Esophagus (tissue), 2 donors: Measurements from ENCODE around the gene PSMG4. TPM values are rescaled to one million over a fixed set of nuclear protein-coding genes. Genes with fewer than 3 reads are reported as not detected.

Experiments
- H3K27ac ChIP-seq, 2 donors: one replicate each; pipeline ENCODE4 v1.5.1; 2013; ENCODE audit warnings: low read depth in 2 of 2, mild to moderate bottlenecking in 2 of 2, inconsistent platforms in 1 of 2, low read length in 1 of 2, moderate library complexity in 1 of 2
- H3K27me3 ChIP-seq, 2 donors: one replicate each; pipeline ENCODE4 v1.6.1; 2013; ENCODE audit warnings: low read length in 2 of 2, control low read depth in 1 of 2, mild to moderate bottlenecking in 1 of 2; ENCODE audit not compliant: insufficient read depth in 2 of 2, control insufficient read depth in 1 of 2
- H3K36me3 ChIP-seq, 2 donors: one replicate each; pipeline ENCODE4 v1.6.1; 2013; ENCODE audit warnings: low read length in 1 of 2; ENCODE audit not compliant: control insufficient read depth in 2 of 2, insufficient read depth in 2 of 2
- H3K4me1 ChIP-seq, 2 donors: one replicate each; pipeline ENCODE4 v1.6.1; 2013; ENCODE audit warnings: low read length in 1 of 2; ENCODE audit not compliant: control insufficient read depth in 2 of 2, insufficient read depth in 2 of 2
- H3K4me3 ChIP-seq, 2 donors: one replicate each; pipeline ENCODE4 v1.5.1; 2013; ENCODE audit warnings: low read length in 2 of 2, mild to moderate bottlenecking in 2 of 2, low read depth in 1 of 2, moderate library complexity in 1 of 2
- H3K9me3 ChIP-seq, 2 donors: one replicate each; pipeline ENCODE4 v1.6.1; 2013; ENCODE audit warnings: mild to moderate bottlenecking in 2 of 2, low read depth in 1 of 2, low read length in 1 of 2, moderate library complexity in 1 of 2; ENCODE audit not compliant: control insufficient read depth in 2 of 2, insufficient read depth in 1 of 2
- WGBS, 2 donors: extraction: QIAGEN DNeasy Blood & Tissue Kit; methylation state at CpG; one replicate each; pipeline ENCODE4 v1.1.7; 2013; 5-methylcytosine and 5-hydroxymethylcytosine counted together
- polyA plus RNA-seq, 2 donors: library from polyadenylated mRNA; stranded (reverse); fragments of 200-250 nt; gene quantifications; one replicate each; pipeline ENCODE4 v1.2.3, GENCODE V29; 2013
- donor health status: healthy with polysubstance abuse.
- donor health status: Bipolar disorder and iron deficiency.

PSMG4 gene
- polyA plus RNA-seq, 2 donors = 31.6 to 33.3 TPM

DNA sequence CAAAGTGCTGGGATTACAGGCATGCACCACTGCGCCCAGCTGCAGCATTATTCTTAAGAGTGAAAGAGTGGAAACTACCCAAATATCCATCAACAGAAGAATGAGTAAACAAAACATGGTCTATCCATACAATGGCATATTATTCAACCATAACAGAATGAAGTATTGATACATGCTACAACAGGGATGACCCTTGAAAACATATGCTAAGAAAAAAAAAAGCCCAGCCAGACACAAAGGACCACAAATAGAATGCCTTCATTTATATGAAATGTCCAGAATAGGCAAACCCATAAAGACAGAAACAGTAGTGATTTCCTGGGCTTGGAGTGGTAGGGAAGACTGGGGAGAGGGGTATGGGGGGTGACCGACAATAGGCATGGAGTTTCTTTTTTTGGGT, 38.4 kb upstream of the PSMG4 start:
- Histone ChIP-seq H3K4me1 (no peaks in the 10 kb centered on the region), H3K27ac (no peak overlapping the region), H3K9me3 (no peaks in the 10 kb centered on the region), H3K4me3 (no peak overlapping the region), H3K27me3 (no peaks in the 10 kb centered on the region), H3K36me3 (no peaks in the 10 kb centered on the region)
- WGBS, 2 donors = 87 to 92% methylated on average over 2 of the region's 2 CpGs

DNA sequence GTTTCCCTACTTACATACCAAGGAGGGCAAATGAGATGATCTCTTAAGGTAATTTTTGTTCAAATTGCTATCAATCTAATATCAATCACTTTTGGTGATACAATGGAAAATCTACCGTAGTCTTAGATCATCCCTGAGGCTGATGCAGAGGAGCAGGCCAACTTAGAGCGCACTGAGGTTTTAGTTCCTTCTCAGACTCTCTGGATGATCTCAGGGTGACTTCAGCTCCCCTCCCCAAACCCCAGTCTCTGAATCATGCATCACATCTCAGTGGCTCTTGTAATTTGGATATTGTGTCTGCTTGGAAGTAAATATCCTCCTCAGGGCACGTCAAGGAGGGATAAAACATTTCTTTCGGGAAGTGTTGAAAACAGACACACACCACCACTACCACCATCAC, 37.2 kb upstream of the PSMG4 start:
- Histone ChIP-seq H3K4me1 (no peaks in the 10 kb centered on the region), H3K36me3 (no peaks in the 10 kb centered on the region), H3K27me3 (peaks cover 0 to 3% of the 10 kb centered on the region in 2 donors), H3K27ac (no peak overlapping the region), H3K4me3 (no peak overlapping the region), H3K9me3 (no peaks in the 10 kb centered on the region)
- WGBS, 2 donors = 89 to 96% methylated on average over 4 of the region's 4 CpGs

DNA sequence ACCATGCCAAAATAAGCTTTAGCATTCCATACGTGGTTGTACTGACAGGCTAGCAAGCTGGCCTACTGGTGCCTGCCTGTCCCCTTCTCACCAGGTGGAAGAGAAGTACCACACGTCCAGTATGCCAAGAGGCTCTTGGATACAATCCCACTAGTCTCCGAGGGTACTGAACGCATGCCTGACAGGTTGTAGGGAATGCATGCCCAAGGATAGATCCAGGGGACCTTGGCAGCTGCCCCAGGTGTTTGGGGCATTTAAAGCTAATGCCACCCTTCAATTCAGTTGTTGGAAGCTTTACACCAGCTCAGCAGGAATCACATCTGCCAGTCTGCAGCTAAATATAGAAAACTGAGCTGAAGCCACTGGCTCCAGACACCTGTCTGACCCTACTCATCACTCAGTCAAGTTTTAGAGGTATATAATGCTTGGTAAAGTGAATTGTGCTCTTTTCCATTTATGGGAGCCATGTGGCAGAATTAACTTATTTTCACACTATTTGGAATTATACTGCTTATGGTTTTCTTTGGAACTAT, 36.2 kb upstream of the PSMG4 start:
- H3K27me3 ChIP-seq = peaks cover 0 to 8% of the 10 kb centered on the region in 2 donors
- WGBS, 2 donors = 64 to 67% methylated on average over 4 of the region's 4 CpGs
- no peaks in the 10 kb centered on the region for H3K36me3 ChIP-seq
- no peaks in the 10 kb centered on the region for H3K9me3 ChIP-seq
- peaks cover 0 to 6% of the 10 kb centered on the region in 2 donors for H3K4me1 ChIP-seq
- no peak overlapping the region for H3K4me3 ChIP-seq
- H3K27ac ChIP-seq = no peak overlapping the region

DNA sequence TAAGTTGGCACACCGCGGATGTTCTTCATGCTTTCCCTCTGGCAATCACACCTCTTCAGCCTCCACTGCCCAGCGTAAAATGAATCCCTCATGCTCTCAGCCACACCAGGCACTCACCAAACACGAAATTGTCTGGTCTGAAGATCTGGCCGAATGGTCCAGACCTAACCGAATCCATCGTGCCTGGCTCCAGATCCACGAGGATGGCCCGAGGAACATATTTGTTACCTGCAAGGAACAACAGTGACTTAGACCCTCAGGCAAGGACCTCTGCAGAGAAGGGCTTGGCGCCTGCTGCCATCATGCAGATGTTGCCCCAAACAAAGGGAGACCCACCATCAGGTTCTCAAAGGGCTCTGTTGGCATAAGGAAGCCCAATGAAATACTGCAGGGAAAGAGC, 32.7 kb upstream of the PSMG4 start:
- 91 to 94% methylated on average over 10 of the region's 10 CpGs for WGBS, 2 donors
- H3K36me3 ChIP-seq = no peaks in the 10 kb centered on the region
- no peak overlapping the region for H3K27ac ChIP-seq
- no peaks in the 10 kb centered on the region for H3K9me3 ChIP-seq
- H3K4me3 ChIP-seq = no peak overlapping the region
- H3K27me3 ChIP-seq = peaks cover 0 to 26% of the 10 kb centered on the region in 2 donors
- peaks cover 4 to 21% of the 10 kb centered on the region in 2 donors for H3K4me1 ChIP-seq

DNA sequence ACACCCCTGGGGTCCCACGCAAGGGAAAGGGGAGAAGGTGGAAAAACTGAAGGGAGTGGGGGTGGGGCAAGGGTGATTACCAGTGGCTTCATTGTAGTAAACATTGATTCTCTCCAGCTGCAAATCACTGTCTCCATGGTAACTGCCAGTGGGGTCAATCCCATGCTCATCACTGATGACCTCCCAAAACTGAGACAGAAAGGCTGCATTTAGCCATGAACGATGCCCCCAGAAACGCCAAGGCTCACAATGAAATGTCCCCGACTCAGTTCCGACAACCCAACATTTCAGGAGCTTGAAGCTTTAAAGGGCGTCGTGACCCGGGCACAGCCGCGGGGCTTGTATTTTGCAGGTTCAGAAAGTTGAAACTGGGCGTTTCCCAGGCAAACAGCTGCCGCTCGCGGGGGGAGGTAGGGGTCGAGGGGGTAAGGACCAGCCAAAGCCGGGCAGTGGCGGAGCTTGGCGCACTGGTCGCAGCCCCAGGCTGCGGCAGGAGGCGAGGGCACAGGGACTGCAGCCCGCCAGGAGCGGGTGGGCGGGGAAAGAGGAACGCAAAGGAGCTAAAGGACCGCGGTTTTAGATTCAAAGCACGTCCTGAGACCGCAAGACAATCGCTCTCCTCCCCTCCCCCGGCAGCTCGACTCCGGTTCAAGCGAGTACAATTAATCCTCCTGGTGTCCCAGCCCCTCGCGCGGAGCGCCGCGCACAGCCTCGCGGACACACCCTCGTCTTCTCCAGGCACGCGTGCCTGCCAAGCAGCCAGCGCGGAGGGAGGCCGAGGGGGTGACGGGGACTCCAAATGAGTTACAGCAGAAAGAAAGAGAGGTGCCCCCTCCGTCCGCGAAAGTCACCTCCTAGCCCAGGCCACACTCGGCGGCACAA, 32.0 kb upstream of the PSMG4 start:
- H3K4me1 ChIP-seq = peaks cover 4 to 27% of the 10 kb centered on the region in 2 donors
- WGBS, 2 donors = 3% methylated on average over 48 to 54 of the region's 54 CpGs
- H3K27me3 ChIP-seq = peaks cover 0 to 26% of the 10 kb centered on the region in 2 donors
- no peaks in the 10 kb centered on the region for H3K9me3 ChIP-seq
- H3K27ac ChIP-seq = no peak overlapping the region
- H3K4me3 ChIP-seq = peak overlapping the region; percentile 35 to 39
- H3K36me3 ChIP-seq = no peaks in the 10 kb centered on the region

DNA sequence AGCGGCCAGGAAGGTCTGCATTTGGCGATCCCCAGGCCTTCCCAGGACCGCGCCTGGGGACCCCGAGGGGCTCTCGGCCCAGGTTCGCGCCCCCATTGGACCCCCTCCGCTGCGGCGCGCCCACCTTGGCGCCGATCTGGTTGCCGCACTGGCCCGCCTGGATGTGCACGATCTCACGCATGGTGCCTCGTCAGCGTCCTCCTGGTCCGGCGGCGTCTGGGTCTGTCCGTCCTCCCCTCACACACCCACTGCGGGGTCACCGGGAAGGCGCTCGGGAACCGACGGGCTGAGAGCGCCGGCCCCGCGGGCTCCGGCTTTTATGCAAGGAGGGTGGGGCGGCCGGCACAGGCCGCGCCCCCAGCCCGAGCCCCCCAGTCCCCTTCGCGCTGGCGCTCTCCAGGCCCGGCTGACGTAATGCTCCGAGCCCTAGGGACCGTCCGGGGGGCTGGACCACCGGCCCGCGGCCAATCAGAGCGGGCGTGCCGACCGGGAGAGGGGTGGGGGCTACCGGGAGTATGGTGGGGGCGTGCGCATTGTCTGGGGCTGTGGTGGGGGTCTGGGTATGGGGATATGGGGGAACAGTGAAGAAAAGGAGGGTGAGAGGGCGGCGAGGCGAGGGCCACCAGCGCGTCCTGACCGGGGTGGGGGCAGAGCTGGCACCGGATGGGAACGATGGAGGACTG, 31.2 kb upstream of the PSMG4 start, which contains the start of gene TUBB2B:
TUBB2B (minus strand) TSS at position 291 of the 683 bp plus-strand sequence; CDS start at position 181, 110 bp downstream.
- H3K4me1 ChIP-seq = peaks cover 6 to 30% of the 10 kb centered on the region in 2 donors
- H3K27ac ChIP-seq = no peak within 1 kb of the TSS
- no peaks in the 10 kb centered on the region for H3K36me3 ChIP-seq
- H3K27me3 ChIP-seq = peaks cover 0 to 31% of the 10 kb centered on the region in 2 donors
- H3K4me3 ChIP-seq = peak within 1 kb of the TSS; percentile 35 to 39
- no peaks in the 10 kb centered on the region for H3K9me3 ChIP-seq
- WGBS, 2 donors = 2% methylated on average over 53 to 66 of the region's 66 CpGs

DNA sequence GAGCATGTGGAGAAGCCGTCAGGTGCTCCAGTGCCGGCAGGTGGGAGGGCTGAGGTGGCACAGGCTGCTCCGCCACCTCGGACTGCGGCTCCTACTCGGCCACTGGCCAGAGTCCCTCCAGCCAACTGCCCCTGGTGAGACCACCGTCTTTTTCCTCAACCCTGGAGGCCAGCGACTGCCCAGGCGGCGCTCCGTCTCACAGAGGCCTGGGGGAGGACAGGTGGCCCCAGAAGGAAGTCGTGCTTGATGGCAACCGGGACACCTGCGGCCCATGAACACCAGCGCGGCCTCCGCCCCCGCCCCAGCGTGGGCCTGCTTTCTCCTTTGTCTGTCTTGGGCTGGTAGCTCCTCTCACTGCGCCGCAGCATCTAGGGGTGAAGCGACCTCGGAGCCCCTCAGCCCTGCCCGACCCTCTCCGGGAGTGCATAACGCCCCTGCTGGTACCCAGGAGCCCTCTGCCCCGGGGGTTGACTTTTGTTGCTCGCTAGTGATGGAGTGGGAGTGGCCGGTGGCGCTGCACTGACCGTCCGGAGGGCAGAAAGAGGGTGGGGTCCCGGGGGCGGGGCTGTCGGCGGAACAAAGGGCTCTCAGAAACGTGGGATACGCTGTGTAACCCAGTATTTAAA, 30.6 kb upstream of the PSMG4 start:
- Histone ChIP-seq H3K27ac (no peak overlapping the region), H3K9me3 (no peaks in the 10 kb centered on the region), H3K4me3 (peak overlapping the region in 1 of 2 donors; percentile 7), H3K27me3 (peaks cover 0 to 31% of the 10 kb centered on the region in 2 donors), H3K4me1 (peaks cover 6 to 30% of the 10 kb centered on the region in 2 donors), H3K36me3 (no peaks in the 10 kb centered on the region)
- 3 to 4% methylated on average over 31 to 38 of the region's 38 CpGs for WGBS, 2 donors

DNA sequence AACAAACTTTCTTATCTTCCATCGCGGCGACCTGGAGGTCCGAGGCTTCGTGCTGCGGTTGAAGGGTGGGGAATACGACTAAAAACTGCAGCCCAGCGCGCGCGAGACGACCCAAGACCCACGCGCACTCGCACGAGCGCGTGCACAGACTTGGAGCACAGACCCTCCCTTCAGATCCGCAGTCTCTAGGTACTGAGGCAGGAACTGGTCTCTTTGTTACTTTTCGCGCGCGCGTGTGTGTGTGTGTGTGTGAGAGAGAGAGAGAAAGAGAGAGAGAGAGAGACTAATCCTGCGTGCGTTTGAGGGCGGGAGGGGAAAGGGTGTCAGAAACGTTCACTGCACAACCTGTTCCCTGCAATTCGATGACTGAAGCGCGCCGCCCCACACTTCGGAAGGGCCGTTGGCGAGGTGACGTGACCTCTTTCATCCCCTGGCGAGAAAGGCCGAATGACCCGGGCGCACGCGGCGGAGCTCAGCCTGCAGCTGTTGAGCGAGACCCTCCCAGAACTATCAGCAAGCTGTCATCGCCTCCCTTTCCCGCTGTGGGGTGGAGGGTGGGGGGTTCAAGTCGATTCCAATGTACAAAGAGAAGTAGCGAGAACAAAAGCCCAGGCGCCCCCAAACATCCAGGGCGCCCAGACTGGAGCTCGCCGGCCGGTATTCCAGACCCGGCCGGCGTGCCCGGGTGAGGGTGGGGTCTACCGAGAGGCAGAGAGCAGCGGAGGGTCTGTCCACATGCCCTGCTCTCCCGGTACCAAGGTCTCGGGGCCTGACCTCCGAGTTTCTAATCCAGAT, 29.8 kb upstream of the PSMG4 start:
- 4 to 6% methylated on average over 62 of the region's 62 CpGs for WGBS, 2 donors
- Histone ChIP-seq H3K27me3 (peaks cover 0 to 31% of the 10 kb centered on the region in 2 donors), H3K4me3 (peak overlapping the region in 1 of 2 donors; percentile 16), H3K4me1 (peaks cover 6 to 30% of the 10 kb centered on the region in 2 donors), H3K36me3 (no peaks in the 10 kb centered on the region), H3K27ac (no peak overlapping the region), H3K9me3 (no peaks in the 10 kb centered on the region)
